Measurements from ENCODE around the gene AIMP1. TPM values are rescaled to one million over a fixed set of nuclear protein-coding genes. Genes with fewer than 3 reads are reported as not detected.

The AIMP1 gene
- total and polyA plus RNA-seq, 8 donors = 13.9 to 437 (median 27.2) TPM

DNA sequence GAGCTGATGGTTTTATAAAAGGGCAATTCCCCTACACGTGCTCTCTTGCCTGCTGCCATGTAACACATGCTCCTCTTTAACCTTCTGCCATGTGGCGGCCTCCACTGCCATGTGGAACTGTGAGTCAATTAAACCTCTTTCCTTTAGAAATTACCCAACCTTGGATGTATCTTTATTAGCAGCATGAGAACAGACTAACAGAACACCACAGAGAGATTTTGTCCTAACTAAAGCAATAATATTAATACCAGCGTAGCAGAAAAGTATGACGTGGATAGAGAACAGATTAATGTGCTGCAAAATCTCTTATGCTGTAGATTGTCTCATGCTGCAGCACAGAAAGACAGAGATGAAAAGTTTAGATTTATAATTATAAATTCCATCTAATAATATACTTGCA lies 23.1 kb downstream of the AIMP1 start:
- 94 to 98% (median 97%) methylated on average over 4 of the region's 4 CpGs for WGBS, 5 donors
- TF ChIP-seq POLR2AphosphoS5 (IDR thresholded peaks at IDR 0.05) (no peak), EP300 (IDR thresholded peaks at IDR 0.05) (no peak), POLR2A (IDR thresholded peaks at IDR 0.05) (no peak)
- TF ChIP-seq, protein P1, sequence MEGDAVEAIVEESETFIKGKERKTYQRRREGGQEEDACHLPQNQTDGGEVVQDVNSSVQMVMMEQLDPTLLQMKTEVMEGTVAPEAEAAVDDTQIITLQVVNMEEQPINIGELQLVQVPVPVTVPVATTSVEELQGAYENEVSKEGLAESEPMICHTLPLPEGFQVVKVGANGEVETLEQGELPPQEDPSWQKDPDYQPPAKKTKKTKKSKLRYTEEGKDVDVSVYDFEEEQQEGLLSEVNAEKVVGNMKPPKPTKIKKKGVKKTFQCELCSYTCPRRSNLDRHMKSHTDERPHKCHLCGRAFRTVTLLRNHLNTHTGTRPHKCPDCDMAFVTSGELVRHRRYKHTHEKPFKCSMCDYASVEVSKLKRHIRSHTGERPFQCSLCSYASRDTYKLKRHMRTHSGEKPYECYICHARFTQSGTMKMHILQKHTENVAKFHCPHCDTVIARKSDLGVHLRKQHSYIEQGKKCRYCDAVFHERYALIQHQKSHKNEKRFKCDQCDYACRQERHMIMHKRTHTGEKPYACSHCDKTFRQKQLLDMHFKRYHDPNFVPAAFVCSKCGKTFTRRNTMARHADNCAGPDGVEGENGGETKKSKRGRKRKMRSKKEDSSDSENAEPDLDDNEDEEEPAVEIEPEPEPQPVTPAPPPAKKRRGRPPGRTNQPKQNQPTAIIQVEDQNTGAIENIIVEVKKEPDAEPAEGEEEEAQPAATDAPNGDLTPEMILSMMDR (IDR thresholded peaks at IDR 0.05) = no peak
- no peak for DNase-seq
- H3K36me3 ChIP-seq = peaks cover 25 to 68% (median 64%) of the 10 kb centered on the region in 4 donors
- H3K9me3 ChIP-seq = peaks cover 0 to 12% (median 4%) of the 10 kb centered on the region in 4 donors
- peaks cover 0 to 9% (median 0%) of the 10 kb centered on the region in 4 donors for H3K4me1 ChIP-seq
- H3K4me3 ChIP-seq = no peak overlapping the region
- intact Hi-C loops (cut with DNase I; ENCODE audit: low total_unique reads) = no loop called here
- no peaks in the 10 kb centered on the region for H3K27me3 ChIP-seq
- H3K27ac ChIP-seq = no peak overlapping the region

DNA sequence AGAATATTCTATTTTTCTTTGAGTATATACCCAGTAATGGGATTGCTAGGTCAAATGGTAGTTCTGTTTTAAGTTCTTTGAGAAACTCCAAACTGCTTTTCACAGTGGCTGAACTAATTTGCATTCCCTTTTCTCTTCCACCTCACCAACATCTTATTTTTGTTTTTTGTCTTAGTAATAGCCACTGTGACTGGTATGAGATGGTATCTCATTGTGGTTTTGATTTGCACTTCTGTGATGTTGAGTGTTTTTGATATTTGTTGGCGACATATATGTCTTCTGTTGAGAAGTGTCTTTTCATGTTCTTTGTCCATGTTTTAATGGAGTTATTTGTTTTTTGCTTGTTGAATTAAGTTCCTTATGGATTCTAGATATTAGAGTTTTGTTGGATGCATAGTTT lies 24.4 kb downstream of the AIMP1 start:
- Histone ChIP-seq H3K9me3 (peaks cover 0 to 12% (median 4%) of the 10 kb centered on the region in 4 donors), H3K36me3 (peaks cover 25 to 61% (median 54%) of the 10 kb centered on the region in 4 donors), H3K27ac (no peak overlapping the region), H3K4me3 (no peak overlapping the region), H3K4me1 (peaks cover 0 to 9% (median 0%) of the 10 kb centered on the region in 4 donors), H3K27me3 (no peaks in the 10 kb centered on the region)
- intact Hi-C loops (cut with DNase I; ENCODE audit: low total_unique reads) = no loop called here
- WGBS, 5 donors = 88 to 100% (median 95%) methylated on average over 1 of the region's 1 CpG
- TF ChIP-seq, protein P1 (IDR thresholded peaks at IDR 0.05) = no peak
- TF ChIP-seq EP300 (IDR thresholded peaks at IDR 0.05) (no peak), POLR2A (IDR thresholded peaks at IDR 0.05) (no peak), POLR2AphosphoS5 (IDR thresholded peaks at IDR 0.05) (no peak)
- DNase-seq = no peak

DNA sequence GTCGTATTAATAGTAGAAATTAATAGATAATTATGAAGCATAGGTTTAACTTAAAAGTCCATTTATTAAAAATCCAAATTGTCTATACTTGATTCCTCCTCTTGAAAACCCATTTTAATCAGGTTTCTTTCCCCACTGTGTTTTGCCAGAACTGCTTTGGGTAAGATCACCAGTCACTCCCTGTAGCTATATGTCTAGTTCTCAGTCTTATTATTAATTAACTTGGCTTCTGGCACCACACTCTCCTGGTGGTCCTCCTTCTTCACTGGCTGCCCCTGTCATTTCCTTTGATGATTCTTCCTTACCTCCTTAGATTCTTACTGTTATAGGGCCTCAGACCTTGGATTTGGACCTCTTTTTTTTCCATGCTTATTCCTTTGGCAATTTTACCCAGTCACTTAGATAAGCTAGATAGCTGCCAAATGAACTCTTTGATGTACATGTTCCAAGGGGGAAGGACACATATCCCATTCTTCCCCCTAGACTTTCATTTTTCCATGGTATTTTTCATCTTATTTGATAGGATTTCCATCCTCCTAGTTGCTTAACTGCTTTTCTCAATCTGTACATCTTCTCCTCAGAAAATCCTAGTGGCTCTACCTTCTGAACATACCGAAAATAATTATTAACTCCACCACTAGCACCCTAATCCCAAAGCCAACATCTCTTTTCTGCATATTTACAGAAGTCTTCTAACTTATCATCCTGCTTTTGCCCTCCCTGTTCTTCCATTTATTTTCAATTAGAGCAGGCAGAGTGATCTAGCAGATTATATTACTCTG lies 27.7 kb downstream of the AIMP1 start:
- no peaks in the 10 kb centered on the region for H3K9me3 ChIP-seq
- DNase-seq = no peak
- no peak overlapping the region for H3K4me3 ChIP-seq
- no peak overlapping the region for H3K27ac ChIP-seq
- intact Hi-C loops (cut with DNase I; ENCODE audit: low total_unique reads) = no loop called here
- peaks cover 4 to 59% (median 46%) of the 10 kb centered on the region in 4 donors for H3K36me3 ChIP-seq
- WGBS, 5 donors = 84 to 98% (median 91%) methylated on average over 2 of the region's 2 CpGs
- no peak for TF ChIP-seq POLR2A (IDR thresholded peaks at IDR 0.05)
- TF ChIP-seq POLR2AphosphoS5 (IDR thresholded peaks at IDR 0.05) = no peak
- TF ChIP-seq EP300 (IDR thresholded peaks at IDR 0.05) = no peak
- TF ChIP-seq, protein P1 (IDR thresholded peaks at IDR 0.05) = no peak
- no peaks in the 10 kb centered on the region for H3K27me3 ChIP-seq
- H3K4me1 ChIP-seq = peaks cover 0 to 9% (median 0%) of the 10 kb centered on the region in 4 donors

DNA sequence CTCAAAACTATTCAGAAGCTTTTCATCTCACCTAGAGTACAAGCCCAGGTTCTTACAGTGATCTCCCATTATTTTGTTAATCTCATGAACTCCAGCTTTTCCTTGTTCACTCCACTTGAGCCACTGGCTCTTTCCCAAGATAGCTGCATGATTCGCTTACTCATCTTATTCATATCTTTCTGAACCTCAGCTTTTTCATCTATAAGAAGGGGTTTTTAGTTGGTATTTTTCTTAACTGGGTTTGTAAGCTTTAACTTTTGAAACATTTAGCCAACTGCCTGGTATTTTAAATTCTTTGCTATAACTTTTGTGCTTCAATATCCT lies 28.3 kb downstream of the AIMP1 start:
- no peak for DNase-seq
- WGBS, 5 donors = 88 to 97% (median 92%) methylated on average over 1 of the region's 1 CpG

More for the DNA sequence above, 28.3 kb downstream of the AIMP1 start:
- H3K27ac ChIP-seq = no peak overlapping the region
- peaks cover 0 to 9% (median 0%) of the 10 kb centered on the region in 4 donors for H3K4me1 ChIP-seq
- H3K27me3 ChIP-seq = no peaks in the 10 kb centered on the region
- H3K4me3 ChIP-seq = no peak overlapping the region
- peaks cover 4 to 59% (median 46%) of the 10 kb centered on the region in 4 donors for H3K36me3 ChIP-seq
- no peak for TF ChIP-seq POLR2A (IDR thresholded peaks at IDR 0.05)
- TF ChIP-seq EP300 (IDR thresholded peaks at IDR 0.05) = no peak
- TF ChIP-seq, protein P1 (IDR thresholded peaks at IDR 0.05) = no peak
- no peak for TF ChIP-seq POLR2AphosphoS5 (IDR thresholded peaks at IDR 0.05)
- H3K9me3 ChIP-seq = no peaks in the 10 kb centered on the region
- intact Hi-C loops (cut with DNase I; ENCODE audit: low total_unique reads) = no loop called here

Data from stomach (tissue), 9 donors.